ENCODE results near the gene MPP1.

- TF ChIP-seq POLR2A (IDR thresholded peaks at IDR 0.05) (no peak), CTCF (IDR thresholded peaks at IDR 0.05) (no peak)
These were observed 28.5 kb upstream of the MPP1 start for GRCh38 chrX:154833746-154834274.

Data from esophagus squamous epithelium (tissue), 4 donors.